ENCODE measurements around the gene NUP54. TPM values are rescaled to one million over a fixed set of nuclear protein-coding genes. Genes with fewer than 3 reads are reported as not detected.

NUP54 gene
- total RNA-seq, 1 experiment from 2014 or later, result 84.5 TPM

GRCh38 chr4:76175336-76175735, 27.1 kb upstream of the NUP54 start:
- ATAC-seq, result no peak
- TF ChIP-seq HMGA2 (CRISPR knock-in tag; IDR thresholded peaks at IDR 0.05), result no peak
- TF ChIP-seq ZNF219 (CRISPR knock-in tag; IDR thresholded peaks at IDR 0.05; ENCODE audit: borderline replicate concordance), result no peak
- no peak for TF ChIP-seq CREM (CRISPR knock-in tag; IDR thresholded peaks at IDR 0.05)
- no peak for TF ChIP-seq E2F1 (CRISPR knock-in tag; IDR thresholded peaks at IDR 0.05)
- no peak for TF ChIP-seq ZNF512 (CRISPR knock-in tag; IDR thresholded peaks at IDR 0.05; ENCODE audit: borderline replicate concordance)
- TF ChIP-seq STAT6 (CRISPR knock-in tag; conservative IDR thresholded peaks at IDR 0.05; ENCODE audit: low read depth), result no peak
- no peak for TF ChIP-seq ZNF416 (CRISPR knock-in tag; IDR thresholded peaks at IDR 0.05)
- TF ChIP-seq NR1H2 (CRISPR knock-in tag; IDR thresholded peaks at IDR 0.05), result no peak
- TF ChIP-seq FOXK1 (CRISPR knock-in tag; IDR thresholded peaks at IDR 0.05), result no peak
- no peak for TF ChIP-seq MLX (CRISPR knock-in tag; IDR thresholded peaks at IDR 0.05)
- TF ChIP-seq ELF4 (CRISPR knock-in tag; IDR thresholded peaks at IDR 0.05; ENCODE audit: low read depth), result no peak
- TF ChIP-seq ZNF396 (CRISPR knock-in tag; IDR thresholded peaks at IDR 0.05; ENCODE audit: borderline replicate concordance), result no peak
- H3K27ac Mint-ChIP-seq, result no peak overlapping the region
- H3K9me3 Mint-ChIP-seq, result no peaks in the 10 kb centered on the region
- H3K27me3 Mint-ChIP-seq (ENCODE audit: low read depth), result no peaks in the 10 kb centered on the region
- ChIA-PET POLR2A (no interaction called here), CTCF (no interaction called here)
- DNase-seq (ENCODE audit: low spot score), result no peak
- H3K4me3 Mint-ChIP-seq, result no peak overlapping the region
- H3K4me1 Mint-ChIP-seq, result no peaks in the 10 kb centered on the region
- peaks cover 13% of the 10 kb centered on the region; the same call in 1 of the 2 replicates for H3K36me3 Mint-ChIP-seq

- Mint-ChIP-seq H3K4me3 (no peak overlapping the region), H3K9me3 (no peaks in the 10 kb centered on the region), H3K4me1 (no peaks in the 10 kb centered on the region), H3K27me3 (ENCODE audit: low read depth) (no peaks in the 10 kb centered on the region), H3K27ac (no peak overlapping the region), H3K36me3 (peaks cover 13% of the 10 kb centered on the region; the same call in 1 of the 2 replicates)
- no peak for DNase-seq (ENCODE audit: low spot score)
- TF ChIP-seq ZNF416 (CRISPR knock-in tag; IDR thresholded peaks at IDR 0.05) (no peak), SP1 (CRISPR knock-in tag; conservative IDR thresholded peaks at IDR 0.05) (no peak), GTF2I (CRISPR knock-in tag; conservative IDR thresholded peaks at IDR 0.05) (no peak), NFATC4 (CRISPR knock-in tag; IDR thresholded peaks at IDR 0.05) (no peak), CREB1 (CRISPR knock-in tag; IDR thresholded peaks at IDR 0.05) (no peak), TP53 (CRISPR knock-in tag; IDR thresholded peaks at IDR 0.05) (no peak), ELF4 (CRISPR knock-in tag; IDR thresholded peaks at IDR 0.05; ENCODE audit: low read depth) (no peak), RORB (CRISPR knock-in tag; IDR thresholded peaks at IDR 0.05) (no peak), ZSCAN18 (CRISPR knock-in tag; IDR thresholded peaks at IDR 0.05) (no peak), IRF2 (CRISPR knock-in tag; IDR thresholded peaks at IDR 0.05; ENCODE audit: borderline replicate concordance, low read depth) (no peak), ATF2 (CRISPR knock-in tag; IDR thresholded peaks at IDR 0.05; ENCODE audit: borderline replicate concordance, low read depth) (no peak), CDX4 (CRISPR knock-in tag; IDR thresholded peaks at IDR 0.05; ENCODE audit: borderline replicate concordance) (no peak), FOXK1 (CRISPR knock-in tag; IDR thresholded peaks at IDR 0.05) (no peak), ZNF263 (CRISPR knock-in tag; IDR thresholded peaks at IDR 0.05; ENCODE audit: low read depth) (no peak), TCF7 (CRISPR knock-in tag; IDR thresholded peaks at IDR 0.05; ENCODE audit: low read depth) (no peak)
- ATAC-seq, result no peak
- POLR2A ChIA-PET, result interaction anchor here (0.5 kb wide), 1 partner anchor 416 kb away, joined by 6 read pairs; no protein-coding TSS in a partner anchor
- CTCF ChIA-PET, result no interaction called here
Measured at GRCh38 chr4:76174216-76174615, 26.0 kb upstream of the NUP54 start.

Data from WTC11 (cell line).